Activated T-cell treated with anti-CD3 and anti-CD28 coated beads for 1 hour (primary cell): ENCODE results near the gene MRM1.
"Not testable (repeated sequence)": the region's sequence is repeated elsewhere in the genome, so short reads cannot be mapped to it uniquely, and the experiment has no call there.

Experiments used
- DNase-seq: peaks from one replicate; pipeline ENCODE4 v3.0.0-alpha.2; 2020; ENCODE audit warnings: low read depth

The MRM1 gene

GRCh38 chr17:36600936-36601302, 464 bp upstream of the MRM1 start:
- no peak for DNase-seq

GRCh38 chr17:36602030-36602748, 806 bp downstream of the MRM1 start:
- no peak for DNase-seq

GRCh38 chr17:36602924-36603384, 1.6 kb downstream of the MRM1 start:
- DNase-seq = peak; percentile 52

- DNase-seq = not testable (repeated sequence)
These were observed 3.6 kb downstream of the MRM1 start for GRCh38 chr17:36605028-36605427.

GRCh38 chr17:36608280-36608679, 6.9 kb downstream of the MRM1 start:
- no peak for DNase-seq

GRCh38 chr17:36608794-36609497, 7.6 kb downstream of the MRM1 start:
- no peak for DNase-seq

- no peak for DNase-seq
These were observed 8.1 kb downstream of the MRM1 start for GRCh38 chr17:36609498-36609862.

- no peak for DNase-seq
These were observed 9.1 kb downstream of the MRM1 start for GRCh38 chr17:36610474-36610873.

GRCh38 chr17:36611345-36612072, 10.1 kb downstream of the MRM1 start:
- DNase-seq = no peak

GRCh38 chr17:36612323-36612722, 10.9 kb downstream of the MRM1 start:
- DNase-seq = no peak

- no peak for DNase-seq
These were observed 11.8 kb downstream of the MRM1 start for GRCh38 chr17:36613155-36613554.

GRCh38 chr17:36614081-36614480, 12.7 kb downstream of the MRM1 start:
- no peak for DNase-seq

- DNase-seq = no peak
These were observed 13.6 kb downstream of the MRM1 start for GRCh38 chr17:36614933-36615332.

- no peak for DNase-seq
These were observed 15.0 kb downstream of the MRM1 start for GRCh38 chr17:36616061-36617029.

GRCh38 chr17:36617773-36618172, 16.4 kb downstream of the MRM1 start:
- no peak for DNase-seq

GRCh38 chr17:36623281-36623680, 21.9 kb downstream of the MRM1 start:
- DNase-seq = no peak

GRCh38 chr17:36625188-36625587, 23.8 kb downstream of the MRM1 start:
- DNase-seq = no peak

GRCh38 chr17:36627101-36627500, 25.7 kb downstream of the MRM1 start:
- no peak for DNase-seq

GRCh38 chr17:36628576-36628975, 27.2 kb downstream of the MRM1 start:
- no peak for DNase-seq

GRCh38 chr17:36629252-36629847, 28.0 kb downstream of the MRM1 start:
- peak; percentile 73 for DNase-seq

- no peak for DNase-seq
These were observed 28.7 kb downstream of the MRM1 start for GRCh38 chr17:36629970-36630502.
